Measurements from ENCODE around the gene ISL1. TPM values are rescaled to one million over a fixed set of nuclear protein-coding genes. Genes with fewer than 3 reads are reported as not detected.

ISL1 gene
- total and polyA plus RNA-seq, 4 donors: not detected

GRCh38 chr5:51375084-51375483 is 8.2 kb upstream of the ISL1 start (continued):
- TF ChIP-seq YY1 (IDR thresholded peaks at IDR 0.05): no peak
- no peak for TF ChIP-seq NR2F2 (IDR thresholded peaks at IDR 0.05)
- no peak for TF ChIP-seq EGR1 (IDR thresholded peaks at IDR 0.05; ENCODE audit: low read depth in 2 of 2)
- TF ChIP-seq ATF3 (IDR thresholded peaks at IDR 0.05): no peak

- H3K9ac ChIP-seq (ENCODE audit: low read depth in 1 of 2, low read length in 2 of 2): no peak overlapping the region
- H3K9me3 ChIP-seq (ENCODE audit: control insufficient read depth in 4 of 4, low read length in 3 of 4): peaks cover 0 to 3% (median 1%) of the 10 kb centered on the region in 4 donors
- TF ChIP-seq REST (IDR thresholded peaks at IDR 0.05) (no peak), SP1 (IDR thresholded peaks at IDR 0.05) (no peak), MAX (IDR thresholded peaks at IDR 0.05) (no peak), JUND (IDR thresholded peaks at IDR 0.05) (no peak), GABPA (IDR thresholded peaks at IDR 0.05 in 1 of 2, conservative IDR thresholded peaks at IDR 0.05 in 1 of 2) (no peak), HNF4G (IDR thresholded peaks at IDR 0.05) (no peak), NR2F2 (IDR thresholded peaks at IDR 0.05) (no peak), EGR1 (IDR thresholded peaks at IDR 0.05; ENCODE audit: low read depth in 2 of 2) (no peak), ATF3 (IDR thresholded peaks at IDR 0.05) (no peak), FOXA1 (IDR thresholded peaks at IDR 0.05) (no peak), YY1 (IDR thresholded peaks at IDR 0.05) (no peak)
- peaks cover 0 to 13% (median 8%) of the 10 kb centered on the region in 4 donors for H3K4me1 ChIP-seq (ENCODE audit: control insufficient read depth in 4 of 4, insufficient read depth in 4 of 4, low read length in 3 of 4)
- H3K36me3 ChIP-seq (ENCODE audit: control insufficient read depth in 4 of 4, insufficient read depth in 3 of 4, low read depth in 1 of 4, low read length in 3 of 4): no peaks in the 10 kb centered on the region
- DNase-seq (ENCODE audit: low spot score): no peak
- H3K4me3 ChIP-seq (ENCODE audit: low read depth in 1 of 3, low read length in 3 of 3): no peak overlapping the region
- peaks cover 0 to 25% (median 11%) of the 10 kb centered on the region in 4 donors for H3K27me3 ChIP-seq (ENCODE audit: control insufficient read depth in 4 of 4, insufficient read depth in 4 of 4, low read length in 3 of 4)
- 15% methylated on average over 3 of the region's 3 CpGs for WGBS
- H3K27ac ChIP-seq (ENCODE audit: low read depth in 1 of 2, low read length in 2 of 2): no peak overlapping the region
Measured at GRCh38 chr5:51376509-51376908, 6.7 kb upstream of the ISL1 start.

DNA sequence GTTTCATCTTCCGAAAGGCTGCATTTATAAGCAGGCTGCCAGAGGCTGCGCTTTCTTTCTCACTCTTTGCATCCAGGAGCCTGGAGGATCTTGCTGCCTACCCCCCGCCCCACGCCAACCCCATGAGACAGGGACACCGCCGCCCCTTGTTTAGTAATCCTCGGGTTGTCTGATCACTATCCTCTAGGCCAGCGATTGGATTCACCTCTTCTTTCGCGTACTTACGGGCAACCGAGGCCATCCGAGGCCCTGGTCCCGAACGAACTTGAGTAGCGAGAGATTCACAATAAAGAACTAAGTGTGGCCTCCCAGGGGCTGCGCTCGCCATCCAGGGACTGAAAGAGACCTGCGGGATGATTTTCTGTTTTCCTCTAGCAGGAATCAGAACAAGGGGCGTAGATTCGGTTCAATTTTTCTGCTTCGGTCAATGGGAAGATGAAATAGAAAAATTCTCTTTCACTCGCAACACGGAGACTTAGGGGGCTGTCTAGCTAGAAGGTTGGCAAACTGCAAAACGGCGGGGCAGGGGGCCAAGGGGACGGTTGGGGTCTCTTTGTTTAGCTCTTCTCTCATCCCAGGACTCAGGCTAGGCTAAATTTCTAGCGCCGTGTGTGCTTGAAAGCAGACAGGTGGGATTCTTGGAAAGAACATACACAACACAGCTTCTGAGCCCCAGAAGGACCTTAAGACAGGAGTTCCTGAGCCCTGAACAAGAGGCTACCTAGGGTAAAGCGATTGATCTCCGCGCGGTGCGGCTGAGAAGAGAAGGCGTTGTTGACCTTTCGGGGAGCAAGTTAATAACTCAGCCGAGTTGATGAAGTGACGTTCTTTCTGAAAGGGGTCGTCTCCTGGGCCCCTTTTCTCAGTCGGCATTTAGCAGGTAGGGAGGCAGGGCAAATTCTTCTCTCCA is 5.8 kb upstream of the ISL1 start:
- no peaks in the 10 kb centered on the region for H3K36me3 ChIP-seq (ENCODE audit: control insufficient read depth in 4 of 4, insufficient read depth in 3 of 4, low read depth in 1 of 4, low read length in 3 of 4)
- 15% methylated on average over 40 of the region's 40 CpGs for WGBS
- no peak overlapping the region for H3K9ac ChIP-seq (ENCODE audit: low read depth in 1 of 2, low read length in 2 of 2)
- peaks cover 0 to 3% (median 1%) of the 10 kb centered on the region in 4 donors for H3K9me3 ChIP-seq (ENCODE audit: control insufficient read depth in 4 of 4, low read length in 3 of 4)
- no peak overlapping the region for H3K27ac ChIP-seq (ENCODE audit: low read depth in 1 of 2, low read length in 2 of 2)
- H3K4me3 ChIP-seq (ENCODE audit: low read depth in 1 of 3, low read length in 3 of 3): no peak overlapping the region
- H3K4me1 ChIP-seq (ENCODE audit: control insufficient read depth in 4 of 4, insufficient read depth in 4 of 4, low read length in 3 of 4): peaks cover 0 to 18% (median 12%) of the 10 kb centered on the region in 4 donors
- peaks cover 0 to 22% (median 11%) of the 10 kb centered on the region in 4 donors for H3K27me3 ChIP-seq (ENCODE audit: control insufficient read depth in 4 of 4, insufficient read depth in 4 of 4, low read length in 3 of 4)
- no peak for DNase-seq (ENCODE audit: low spot score)
- TF ChIP-seq YY1 (IDR thresholded peaks at IDR 0.05): no peak
- TF ChIP-seq HNF4A (conservative IDR thresholded peaks at IDR 0.05): no peak
- TF ChIP-seq ATF3 (IDR thresholded peaks at IDR 0.05): no peak
- TF ChIP-seq JUND (IDR thresholded peaks at IDR 0.05): no peak
- TF ChIP-seq GABPA (IDR thresholded peaks at IDR 0.05 in 1 of 2, conservative IDR thresholded peaks at IDR 0.05 in 1 of 2): no peak
- no peak for TF ChIP-seq HNF4G (IDR thresholded peaks at IDR 0.05)
- TF ChIP-seq SP1 (IDR thresholded peaks at IDR 0.05): no peak
- TF ChIP-seq NR2F2 (IDR thresholded peaks at IDR 0.05): no peak
- no peak for TF ChIP-seq RAD21 (IDR thresholded peaks at IDR 0.05)
- TF ChIP-seq CTCF (IDR thresholded peaks at IDR 0.05; ENCODE audit: low read depth, low read length, missing input control): no peak
- no peak for TF ChIP-seq FOXA1 (IDR thresholded peaks at IDR 0.05)
- no peak for TF ChIP-seq ZBTB33 (IDR thresholded peaks at IDR 0.05)
- TF ChIP-seq FOXA2 (IDR thresholded peaks at IDR 0.05): no peak
- TF ChIP-seq MAX (IDR thresholded peaks at IDR 0.05): no peak
